ENCODE results near the gene AIMP1.

DNA sequence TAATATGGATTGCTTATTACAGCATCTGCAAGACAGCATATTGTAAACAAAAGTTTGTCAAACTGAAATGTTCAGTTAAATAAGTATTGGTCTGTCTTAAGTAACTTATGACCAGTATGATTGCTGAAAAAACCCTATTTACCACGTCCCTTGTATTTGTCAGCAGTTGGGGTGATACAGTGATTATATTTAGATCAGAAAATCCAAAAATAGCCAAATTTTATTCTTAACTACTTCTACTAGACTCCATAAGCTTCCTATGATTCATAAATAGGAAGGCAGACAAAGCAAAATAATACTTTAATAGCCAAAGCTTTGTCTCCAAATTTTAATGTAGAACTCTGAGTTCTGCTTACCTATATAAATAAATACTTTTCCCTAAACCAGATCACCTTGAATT, 45.6 kb upstream of the AIMP1 start:
- TF ChIP-seq NFXL1 (IDR thresholded peaks at IDR 0.05; ENCODE audit: borderline replicate concordance) = no peak
- TF ChIP-seq, protein P1, sequence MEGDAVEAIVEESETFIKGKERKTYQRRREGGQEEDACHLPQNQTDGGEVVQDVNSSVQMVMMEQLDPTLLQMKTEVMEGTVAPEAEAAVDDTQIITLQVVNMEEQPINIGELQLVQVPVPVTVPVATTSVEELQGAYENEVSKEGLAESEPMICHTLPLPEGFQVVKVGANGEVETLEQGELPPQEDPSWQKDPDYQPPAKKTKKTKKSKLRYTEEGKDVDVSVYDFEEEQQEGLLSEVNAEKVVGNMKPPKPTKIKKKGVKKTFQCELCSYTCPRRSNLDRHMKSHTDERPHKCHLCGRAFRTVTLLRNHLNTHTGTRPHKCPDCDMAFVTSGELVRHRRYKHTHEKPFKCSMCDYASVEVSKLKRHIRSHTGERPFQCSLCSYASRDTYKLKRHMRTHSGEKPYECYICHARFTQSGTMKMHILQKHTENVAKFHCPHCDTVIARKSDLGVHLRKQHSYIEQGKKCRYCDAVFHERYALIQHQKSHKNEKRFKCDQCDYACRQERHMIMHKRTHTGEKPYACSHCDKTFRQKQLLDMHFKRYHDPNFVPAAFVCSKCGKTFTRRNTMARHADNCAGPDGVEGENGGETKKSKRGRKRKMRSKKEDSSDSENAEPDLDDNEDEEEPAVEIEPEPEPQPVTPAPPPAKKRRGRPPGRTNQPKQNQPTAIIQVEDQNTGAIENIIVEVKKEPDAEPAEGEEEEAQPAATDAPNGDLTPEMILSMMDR (IDR thresholded peaks at IDR 0.05 in 2 of 3, conservative IDR thresholded peaks at IDR 0.05 in 1 of 3; ENCODE audit: control insufficient read depth in 2 of 3, extremely low read depth in 1 of 3, insufficient read depth in 1 of 3, low read depth in 3 of 3, low read length in 3 of 3) = no peak
- TF ChIP-seq RAD21 (IDR thresholded peaks at IDR 0.05; ENCODE audit: insufficient read depth, low read depth, low read length) = no peak
- TF ChIP-seq POLR2A (IDR thresholded peaks at IDR 0.05; ENCODE audit: low read depth, low read length) = no peak
- TF ChIP-seq TAF1 (IDR thresholded peaks at IDR 0.05; ENCODE audit: borderline replicate concordance, low read depth, low read length) = no peak
- no peak for TF ChIP-seq TCF7 (IDR thresholded peaks at IDR 0.05; ENCODE audit: borderline replicate concordance)
